Sigmoid colon (tissue), 7 donors: ENCODE measurements around the gene MCFD2. TPM values are rescaled to one million over a fixed set of nuclear protein-coding genes. Genes with fewer than 3 reads are reported as not detected.

ENCODE experiments used
- DNase-seq: peaks from one replicate; pipeline ENCODE4 v3.0.0-alpha.2; 2019
- H3K27ac ChIP-seq, 4 donors: fragments of 200-600 bp; sonication (generic); one replicate each; pipeline ENCODE4 v1.5.1; 2016 to 2019; ENCODE audit warnings: mild to moderate bottlenecking in 1 of 4
- H3K27me3 ChIP-seq, 3 donors: fragments of 200-600 bp; sonication (generic); one replicate each; pipeline ENCODE4 v1.5.1; 2019; ENCODE audit warnings: mild to moderate bottlenecking in 1 of 3
- H3K36me3 ChIP-seq, 4 donors: fragments of 200-600 bp; sonication (generic); one replicate each; pipeline ENCODE4 v1.5.1; 2016 to 2019
- H3K4me1 ChIP-seq, 4 donors: fragments of 200-600 bp; sonication (generic); one replicate each; pipeline ENCODE4 v1.5.1; 2017 to 2019
- H3K4me3 ChIP-seq, 4 donors: fragments of 200-600 bp; sonication (generic); one replicate each; pipeline ENCODE4 v1.5.1; 2017 to 2019; ENCODE audit warnings: mild to moderate bottlenecking in 2 of 4, moderate library complexity in 1 of 4
- H3K9me3 ChIP-seq, 4 donors: fragments of 200-600 bp in 3 of 4; sonication (generic) in 3 of 4; one replicate each; pipeline versions ENCODE4 v1.5.1 to v1.6.1; 2013 to 2019
- CTCF ChIP-seq, 4 experiments: fragments of 450-650 bp in 3 of 4; fragments of 200-600 bp in 1 of 4; IDR thresholded peaks; one replicate each; pipeline ENCODE4 v1.5.1; 2016 to 2019; ENCODE audit warnings: antibody characterized with exemption in 4 of 4, mild to moderate bottlenecking in 3 of 4, moderate library complexity in 2 of 4
- EP300 ChIP-seq, 4 donors: sonication (generic); formaldehyde crosslinking; IDR thresholded peaks; one replicate each; pipeline ENCODE4 v1.6.1; 2017; ENCODE audit warnings: antibody characterized with exemption in 4 of 4
- POLR2A ChIP-seq, 2 donors: fragments of 450-650 bp; IDR thresholded peaks; one replicate each; pipeline ENCODE4 v1.6.1; 2016; ENCODE audit warnings: antibody characterized with exemption in 2 of 2, mild to moderate bottlenecking in 2 of 2, moderate library complexity in 2 of 2
- POLR2AphosphoS5 ChIP-seq, 4 donors: sonication (generic); formaldehyde crosslinking; IDR thresholded peaks; one replicate each; pipeline ENCODE4 v1.6.1; 2017; ENCODE audit warnings: antibody characterized with exemption in 4 of 4
- WGBS, 2 donors: extraction: QIAGEN DNeasy Blood & Tissue Kit; methylation state at CpG; one replicate each; pipeline ENCODE4 v1.1.7; 2013; 5-methylcytosine and 5-hydroxymethylcytosine counted together
- intact Hi-C: fragments of 100-400 bp; cut with DNase I; formaldehyde crosslinking; loops from one replicate; pipeline ENCODE4 v1.15.1; 2023
- polyA plus RNA-seq, 3 donors: library from polyadenylated mRNA; stranded (reverse); fragments of 200-250 nt; gene quantifications; one replicate each; pipeline ENCODE4 v1.2.3, GENCODE V29; 2013
- total RNA-seq, 4 donors: library from RNA; depleted of rRNA; stranded (reverse); fragments of >200 nt; gene quantifications; one replicate each; pipeline ENCODE4 v1.1.0, GENCODE V29; 2016
- donor health status: healthy with polysubstance abuse.
- donor health status: Bipolar disorder and iron deficiency.
- donor health status: healthy.

The MCFD2 gene
- total and polyA plus RNA-seq, 7 donors = 13.4 to 75.7 (median 50.1) TPM

- no peaks in the 10 kb centered on the region for H3K36me3 ChIP-seq
- TF ChIP-seq CTCF (IDR thresholded peaks at IDR 0.05) (no peak), POLR2A (IDR thresholded peaks at IDR 0.05) (no peak), EP300 (IDR thresholded peaks at IDR 0.05) (peak in 1 of 4 donors; percentile 38), POLR2AphosphoS5 (IDR thresholded peaks at IDR 0.05) (peak; percentile 23 to 50 (median 47))
- 25 to 40% methylated on average over 11 of the region's 11 CpGs for WGBS, 2 donors
- H3K4me1 ChIP-seq = peaks cover 0 to 20% (median 14%) of the 10 kb centered on the region in 4 donors
- peak; percentile 86 for DNase-seq
- H3K4me3 ChIP-seq = no peak overlapping the region
- H3K27me3 ChIP-seq = no peaks in the 10 kb centered on the region
- H3K27ac ChIP-seq = peak overlapping the region in 3 of 4 donors; percentile 38 to 47 (median 46)
- intact Hi-C loops = no loop called here
- no peaks in the 10 kb centered on the region for H3K9me3 ChIP-seq
These were observed 48.8 kb downstream of the MCFD2 start for GRCh38 chr2:46866770-46867246.

GRCh38 chr2:46865181-46865970 is 50.2 kb downstream of the MCFD2 start:
- no peak for TF ChIP-seq POLR2AphosphoS5 (IDR thresholded peaks at IDR 0.05)
- TF ChIP-seq POLR2A (IDR thresholded peaks at IDR 0.05) = no peak
- no peak for TF ChIP-seq CTCF (IDR thresholded peaks at IDR 0.05)
- TF ChIP-seq EP300 (IDR thresholded peaks at IDR 0.05) = no peak
- H3K36me3 ChIP-seq = no peaks in the 10 kb centered on the region
- no peaks in the 10 kb centered on the region for H3K27me3 ChIP-seq
- 67 to 78% methylated on average over 7 of the region's 7 CpGs for WGBS, 2 donors
- no peak overlapping the region for H3K4me3 ChIP-seq
- H3K4me1 ChIP-seq = peaks cover 0 to 22% (median 17%) of the 10 kb centered on the region in 4 donors
- H3K27ac ChIP-seq = no peak overlapping the region
- H3K9me3 ChIP-seq = no peaks in the 10 kb centered on the region
- peak; percentile 54 for DNase-seq
- intact Hi-C loops = no loop called here

GRCh38 chr2:46863882-46864281 is 51.7 kb downstream of the MCFD2 start:
- no peak overlapping the region for H3K4me3 ChIP-seq
- intact Hi-C loops = no loop called here
- peaks cover 0 to 25% (median 17%) of the 10 kb centered on the region in 4 donors for H3K4me1 ChIP-seq
- 93 to 96% methylated on average over 1 of the region's 1 CpG for WGBS, 2 donors
- no peak overlapping the region for H3K27ac ChIP-seq
- no peaks in the 10 kb centered on the region for H3K36me3 ChIP-seq
- peak; percentile 39 for DNase-seq
- no peaks in the 10 kb centered on the region for H3K27me3 ChIP-seq
- TF ChIP-seq EP300 (IDR thresholded peaks at IDR 0.05) = no peak
- TF ChIP-seq CTCF (IDR thresholded peaks at IDR 0.05) = no peak
- TF ChIP-seq POLR2AphosphoS5 (IDR thresholded peaks at IDR 0.05) = no peak
- TF ChIP-seq POLR2A (IDR thresholded peaks at IDR 0.05) = no peak
- H3K9me3 ChIP-seq = no peaks in the 10 kb centered on the region

GRCh38 chr2:46862514-46862913 is 53.1 kb downstream of the MCFD2 start:
- TF ChIP-seq EP300 (IDR thresholded peaks at IDR 0.05) = no peak
- no peak for TF ChIP-seq POLR2AphosphoS5 (IDR thresholded peaks at IDR 0.05)
- no peak for TF ChIP-seq CTCF (IDR thresholded peaks at IDR 0.05)
- TF ChIP-seq POLR2A (IDR thresholded peaks at IDR 0.05) = no peak
- no peak for DNase-seq
- intact Hi-C loops = no loop called here
- WGBS, 2 donors = 89 to 92% methylated on average over 2 of the region's 2 CpGs
- H3K36me3 ChIP-seq = no peaks in the 10 kb centered on the region
- H3K27me3 ChIP-seq = no peaks in the 10 kb centered on the region
- no peaks in the 10 kb centered on the region for H3K9me3 ChIP-seq
- peak overlapping the region in 3 of 4 donors; percentile 34 to 56 (median 50) for H3K27ac ChIP-seq
- peaks cover 4 to 39% (median 29%) of the 10 kb centered on the region in 4 donors for H3K4me1 ChIP-seq
- no peak overlapping the region for H3K4me3 ChIP-seq
